Amniotic epithelial cell (primary cell): ENCODE results near the gene TUBG1.
"Not testable (repeated sequence)": the region's sequence is repeated elsewhere in the genome, so short reads cannot be mapped to it uniquely, and the experiment has no call there.

ENCODE experiments used
- DNase-seq: peaks from one replicate; pipeline ENCODE4 v3.0.0-alpha.2; 2010; ENCODE audit warnings: low read depth

Gene TUBG1

GRCh38 chr17:42623732-42624596 lies 14.5 kb downstream of the TUBG1 start:
- DNase-seq, result peak; percentile 18

GRCh38 chr17:42627032-42627764 lies 17.7 kb downstream of the TUBG1 start:
- not testable (repeated sequence) for DNase-seq

- DNase-seq, result peak; percentile 45
These were observed 20.0 kb downstream of the TUBG1 start for GRCh38 chr17:42629411-42630009.

- peak; percentile 80 for DNase-seq
These were observed 23.5 kb downstream of the TUBG1 start for GRCh38 chr17:42632949-42633444.

- DNase-seq, result no peak
These were observed 30.1 kb downstream of the TUBG1 start for GRCh38 chr17:42639525-42640113.

DNA sequence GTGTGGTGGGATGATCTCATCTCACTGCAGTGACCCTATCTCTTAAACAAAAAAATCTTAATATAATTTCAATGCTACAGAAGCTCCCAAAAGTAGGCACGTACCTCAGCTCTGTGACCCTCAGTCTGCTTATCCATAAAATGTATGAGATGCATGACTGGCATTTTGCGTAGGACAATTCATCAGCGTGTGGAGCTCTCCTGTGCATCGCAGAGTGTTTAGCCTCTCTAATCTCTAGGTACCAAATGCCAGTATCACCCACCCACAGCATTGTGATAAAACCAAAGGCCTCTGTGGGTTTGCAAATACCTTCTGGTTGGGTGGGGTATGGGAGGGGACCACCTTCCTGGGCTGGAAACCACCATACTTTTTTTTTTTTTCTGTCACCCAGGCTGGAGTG lies 30.6 kb downstream of the TUBG1 start:
- no peak for DNase-seq

- no peak for DNase-seq
These were observed 32.9 kb downstream of the TUBG1 start for GRCh38 chr17:42642336-42642735.

DNA sequence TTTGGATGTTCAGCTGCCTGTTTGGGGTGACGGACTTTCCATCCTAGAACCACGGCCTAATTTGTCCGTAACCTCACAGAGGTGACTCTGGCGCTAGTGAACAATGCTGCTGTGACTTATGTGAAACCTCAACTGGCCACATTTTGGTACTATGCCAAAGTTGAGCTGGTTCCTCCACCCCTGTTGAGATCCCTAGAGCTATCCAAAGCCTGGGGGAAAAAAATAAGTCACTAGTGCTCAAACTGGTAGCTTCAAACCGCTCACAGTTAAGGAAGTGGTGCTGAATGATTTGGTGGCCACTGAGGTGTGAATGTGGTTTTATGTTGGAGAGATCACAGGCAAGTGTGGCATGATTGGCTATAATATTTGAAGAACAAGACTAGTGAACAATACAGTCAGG lies 38.3 kb downstream of the TUBG1 start:
- no peak for DNase-seq

GRCh38 chr17:42651392-42651791 lies 41.9 kb downstream of the TUBG1 start:
- no peak for DNase-seq

DNA sequence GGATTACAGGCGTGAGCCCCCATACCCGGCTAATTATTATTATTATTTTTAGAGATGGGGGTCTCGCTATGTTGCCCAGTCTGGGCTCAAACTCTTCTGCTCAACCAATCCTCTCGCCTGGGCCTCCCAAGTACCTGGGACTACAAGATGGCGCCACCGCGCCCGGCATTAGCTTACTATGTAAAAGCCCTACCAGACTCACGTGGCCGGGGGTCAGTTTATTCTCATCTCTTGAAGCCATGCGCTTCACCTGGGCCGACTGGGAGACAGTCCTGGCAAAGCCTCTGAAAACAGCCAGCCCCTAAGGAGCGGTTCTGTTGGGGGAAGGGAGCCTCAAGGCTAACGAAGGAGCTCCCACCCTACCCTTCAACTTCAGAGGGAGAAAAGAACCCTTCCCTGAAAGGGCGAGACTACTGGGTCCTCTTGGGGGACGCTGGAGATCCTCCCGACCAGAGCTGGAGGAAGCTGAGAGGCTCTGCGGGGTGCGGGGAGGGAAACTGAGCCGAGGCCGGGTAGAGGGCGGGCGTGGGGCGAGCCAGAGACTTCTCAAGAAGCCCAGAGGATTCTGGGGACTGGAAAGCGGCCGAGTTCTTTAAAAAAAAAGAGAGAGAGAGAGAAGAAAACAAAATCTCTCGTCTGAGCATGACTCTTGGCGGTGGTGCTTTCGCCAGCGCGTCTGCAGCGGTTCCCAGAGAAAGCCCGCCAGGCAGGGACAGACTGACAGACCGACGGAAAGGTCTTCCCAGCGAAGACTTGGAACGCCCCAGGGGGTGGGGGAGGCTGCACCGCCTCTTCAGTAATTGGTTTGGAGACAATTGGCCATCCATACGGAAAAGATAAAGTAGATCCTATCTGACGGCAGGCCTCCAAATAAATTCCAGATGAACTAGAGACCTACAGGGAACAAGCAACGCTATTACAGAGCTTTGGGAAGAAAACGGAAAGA lies 44.0 kb downstream of the TUBG1 start:
- peak; percentile 71 for DNase-seq

GRCh38 chr17:42655528-42655927 lies 46.0 kb downstream of the TUBG1 start:
- DNase-seq, result peak; percentile 34

- DNase-seq, result no peak
These were observed 48.5 kb downstream of the TUBG1 start for GRCh38 chr17:42657824-42658588.

DNA sequence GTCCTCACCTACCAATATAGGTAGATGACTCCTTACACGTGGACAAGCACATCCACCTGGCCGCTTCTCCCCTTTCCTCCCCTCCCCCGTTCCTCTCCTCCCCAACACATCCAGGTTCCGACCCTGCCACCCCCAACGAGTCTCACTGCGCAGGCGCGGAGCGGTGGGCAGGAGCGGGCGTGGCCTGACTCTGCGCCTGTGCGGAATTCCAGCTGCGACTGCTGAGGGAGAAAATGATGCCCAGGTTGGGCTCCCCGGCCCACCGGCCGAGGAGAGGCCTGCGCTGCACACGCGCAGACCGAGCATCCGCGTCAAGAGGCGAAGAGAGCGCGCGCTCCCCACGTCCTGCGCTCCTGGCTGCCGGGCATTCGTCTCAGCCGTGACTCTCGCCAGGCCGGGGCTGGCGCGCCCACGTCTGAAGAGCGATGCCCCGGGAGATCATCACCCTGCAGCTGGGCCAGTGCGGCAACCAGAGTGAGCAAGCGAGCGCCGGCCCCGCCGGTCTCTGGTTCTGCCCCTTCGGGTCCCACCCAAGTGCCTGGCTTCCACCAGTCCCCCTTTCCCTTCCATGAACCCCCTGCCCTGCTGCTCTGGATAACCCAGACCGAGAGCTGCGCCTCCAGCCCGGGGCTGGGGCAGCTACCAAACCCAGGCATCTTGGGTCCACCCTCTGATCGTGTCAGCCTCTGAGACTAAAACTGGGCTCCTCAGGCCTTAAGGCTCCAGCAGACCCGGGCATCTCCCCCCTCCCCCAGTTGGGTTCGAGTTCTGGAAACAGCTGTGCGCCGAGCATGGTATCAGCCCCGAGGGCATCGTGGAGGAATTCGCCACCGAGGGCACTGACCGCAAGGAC lies 49.8 kb downstream of the TUBG1 start, which contains the start of gene TUBG2:
TSS of gene TUBG2 (plus strand) at position 206 of the 853 bp plus-strand sequence. CDS start at position 426, 220 bp downstream.
- DNase-seq, result peak; percentile 88

- DNase-seq, result not testable (repeated sequence)
These were observed 50.4 kb downstream of the TUBG1 start for GRCh38 chr17:42659932-42660274.

- peak; percentile 79 for DNase-seq
These were observed 51.3 kb downstream of the TUBG1 start for GRCh38 chr17:42660692-42661345.
